Stomach (tissue), 9 donors: ENCODE results near the gene MGME1. TPM values are rescaled to one million over a fixed set of nuclear protein-coding genes. Genes with fewer than 3 reads are reported as not detected.

Experiments used
- DNase-seq, 2 donors: peaks; one replicate each; pipeline versions ENCODE4 v3.0.0 to v3.0.0-alpha.2; 2013 to 2019
- H3K27ac ChIP-seq, 5 donors: fragments of 200-600 bp in 4 of 5; sonication (generic) in 4 of 5; one replicate each; pipeline ENCODE4 v1.5.1; 2013 to 2019; ENCODE audit warnings: mild to moderate bottlenecking in 1 of 5, moderate library complexity in 1 of 5
- H3K27me3 ChIP-seq, 3 donors: fragments of 200-600 bp; sonication (generic); one replicate each; pipeline ENCODE4 v1.5.1; 2017 to 2019; ENCODE audit warnings: mixed run types in 1 of 3
- H3K36me3 ChIP-seq, 4 donors: fragments of 200-600 bp; sonication (generic); 1 replicate in 3 of 4; 2 replicates in 1 of 4; pipeline ENCODE4 v1.5.1; 2016 to 2019
- H3K4me1 ChIP-seq, 4 donors: fragments of 200-600 bp; sonication (generic); one replicate each; pipeline ENCODE4 v1.5.1; 2016 to 2019
- H3K4me3 ChIP-seq, 4 donors: fragments of 200-600 bp; sonication (generic) in 3 of 4; one replicate each; pipeline ENCODE4 v1.5.1; 2016 to 2019; ENCODE audit warnings: mild to moderate bottlenecking in 1 of 4
- H3K9me3 ChIP-seq, 4 donors: fragments of 200-600 bp; sonication (generic); one replicate each; pipeline ENCODE4 v1.5.1; 2016 to 2019
- CTCF ChIP-seq, 7 experiments: fragments of 450-650 bp in 4 of 7; fragments of 200-600 bp in 3 of 7; sonication (generic) in 3 of 7; IDR thresholded peaks; one replicate each; pipeline ENCODE4 v1.5.1; 2016 to 2019; ENCODE audit warnings: antibody characterized with exemption in 7 of 7, control low read depth in 2 of 7, mild to moderate bottlenecking in 1 of 7
- EP300 ChIP-seq: sonication (generic); formaldehyde crosslinking; IDR thresholded peaks from one replicate; pipeline ENCODE4 v1.6.1; 2017; ENCODE audit warnings: antibody characterized with exemption
- POLR2A ChIP-seq, 4 donors: fragments of 450-650 bp; IDR thresholded peaks; one replicate each; pipeline ENCODE4 v1.6.1; 2016; ENCODE audit warnings: antibody characterized with exemption in 4 of 4, control low read depth in 2 of 4, mild to moderate bottlenecking in 1 of 4, moderate library complexity in 1 of 4
- POLR2AphosphoS5 ChIP-seq, 3 donors: sonication (generic); formaldehyde crosslinking; IDR thresholded peaks; one replicate each; pipeline ENCODE4 v1.6.1; 2016; ENCODE audit warnings: antibody characterized with exemption in 3 of 3
- WGBS, 5 donors: extraction: QIAGEN DNeasy Blood & Tissue Kit in 3 of 5; methylation state at CpG; one replicate each; pipeline versions ENCODE4 v1.1.5 to v1.1.7; 2013 to 2018; 5-methylcytosine and 5-hydroxymethylcytosine counted together
- intact Hi-C: fragments of 100-400 bp; cut with DNase I; formaldehyde crosslinking; loops from one replicate; pipeline ENCODE4 v1.15.1; 2023; ENCODE audit warnings: low total_unique reads
- polyA plus RNA-seq, 3 donors: library from polyadenylated mRNA; stranded (reverse); fragments of 200-250 nt; gene quantifications; one replicate each; pipeline ENCODE4 v1.2.3, GENCODE V29; 2013
- total RNA-seq, 5 donors: library from RNA; depleted of rRNA; stranded (reverse); fragments of >200 nt; gene quantifications; one replicate each; pipeline versions ENCODE4 v1.1.0 to v1.2.3, GENCODE V29; 2014 to 2016
- donor health status: healthy with polysubstance abuse.
- donor health status: Bipolar disorder and iron deficiency.
- donor health status: healthy.

Gene MGME1
- total and polyA plus RNA-seq, 8 donors, result 2.3 to 19.1 (median 8.3) TPM

GRCh38 chr20:17950670-17951069, 18.1 kb upstream of the MGME1 start:
- H3K9me3 ChIP-seq, result no peaks in the 10 kb centered on the region
- no peak overlapping the region for H3K4me3 ChIP-seq
- H3K27ac ChIP-seq, result no peak overlapping the region
- H3K27me3 ChIP-seq, result no peaks in the 10 kb centered on the region
- peaks cover 3 to 17% (median 11%) of the 10 kb centered on the region in 4 donors for H3K4me1 ChIP-seq
- intact Hi-C loops, result no loop called here
- DNase-seq, result no peak
- peaks cover 75 to 100% (median 98%) of the 10 kb centered on the region in 4 donors for H3K36me3 ChIP-seq
- no peak for TF ChIP-seq POLR2AphosphoS5 (IDR thresholded peaks at IDR 0.05)
- TF ChIP-seq CTCF (IDR thresholded peaks at IDR 0.05), result no peak
- no peak for TF ChIP-seq POLR2A (IDR thresholded peaks at IDR 0.05)
- TF ChIP-seq EP300, result no peak
- 73 to 76% (median 74%) methylated on average over 6 of the region's 6 CpGs for WGBS, 5 donors

GRCh38 chr20:17951323-17951722, 17.5 kb upstream of the MGME1 start:
- H3K9me3 ChIP-seq, result no peaks in the 10 kb centered on the region
- 80 to 90% (median 83%) methylated on average over 2 of the region's 2 CpGs for WGBS, 5 donors
- TF ChIP-seq POLR2AphosphoS5 (IDR thresholded peaks at IDR 0.05) (no peak), CTCF (IDR thresholded peaks at IDR 0.05) (no peak), POLR2A (IDR thresholded peaks at IDR 0.05) (no peak), EP300 (no peak)
- no peak for DNase-seq
- H3K27ac ChIP-seq, result no peak overlapping the region
- no peak overlapping the region for H3K4me3 ChIP-seq
- peaks cover 4 to 24% (median 15%) of the 10 kb centered on the region in 4 donors for H3K4me1 ChIP-seq
- no peaks in the 10 kb centered on the region for H3K27me3 ChIP-seq
- intact Hi-C loops, result no loop called here
- peaks cover 73 to 100% (median 97%) of the 10 kb centered on the region in 4 donors for H3K36me3 ChIP-seq

GRCh38 chr20:17952692-17953684, 15.8 kb upstream of the MGME1 start:
- no peaks in the 10 kb centered on the region for H3K27me3 ChIP-seq
- TF ChIP-seq POLR2A (IDR thresholded peaks at IDR 0.05), result no peak
- TF ChIP-seq CTCF (IDR thresholded peaks at IDR 0.05), result no peak
- TF ChIP-seq POLR2AphosphoS5 (IDR thresholded peaks at IDR 0.05), result no peak
- no peak for TF ChIP-seq EP300
- H3K4me1 ChIP-seq, result peaks cover 10 to 39% (median 23%) of the 10 kb centered on the region in 4 donors
- no peaks in the 10 kb centered on the region for H3K9me3 ChIP-seq
- DNase-seq, result no peak
- peaks cover 58 to 89% (median 83%) of the 10 kb centered on the region in 4 donors for H3K36me3 ChIP-seq
- H3K4me3 ChIP-seq, result no peak overlapping the region
- 87 to 90% (median 88%) methylated on average over 8 of the region's 8 CpGs for WGBS, 5 donors
- intact Hi-C loops, result no loop called here
- no peak overlapping the region for H3K27ac ChIP-seq

GRCh38 chr20:17953935-17954334, 14.9 kb upstream of the MGME1 start:
- no peak for TF ChIP-seq POLR2AphosphoS5 (IDR thresholded peaks at IDR 0.05)
- TF ChIP-seq CTCF (IDR thresholded peaks at IDR 0.05), result no peak
- no peak for TF ChIP-seq EP300
- TF ChIP-seq POLR2A (IDR thresholded peaks at IDR 0.05), result no peak
- Histone ChIP-seq H3K36me3 (peaks cover 49 to 80% (median 74%) of the 10 kb centered on the region in 4 donors), H3K27ac (no peak overlapping the region), H3K9me3 (no peaks in the 10 kb centered on the region), H3K27me3 (no peaks in the 10 kb centered on the region), H3K4me1 (peaks cover 19 to 49% (median 32%) of the 10 kb centered on the region in 4 donors), H3K4me3 (no peak overlapping the region)
- intact Hi-C loops, result no loop called here
- no peak for DNase-seq
- WGBS, 5 donors, result 94 to 98% (median 96%) methylated on average over 5 of the region's 5 CpGs
